Suppressor macrophage (primary cell): ENCODE results near the gene RNF208.

Experiments used
- DNase-seq, 4 experiments: peaks; one replicate each; pipeline ENCODE4 v3.0.0-alpha.2; 2020 to 2022

Gene RNF208

GRCh38 chr9:137175345-137175961 lies 46.6 kb downstream of the RNF208 start:
- no peak for DNase-seq

GRCh38 chr9:137174722-137175293 lies 47.2 kb downstream of the RNF208 start:
- DNase-seq: no peak

DNA sequence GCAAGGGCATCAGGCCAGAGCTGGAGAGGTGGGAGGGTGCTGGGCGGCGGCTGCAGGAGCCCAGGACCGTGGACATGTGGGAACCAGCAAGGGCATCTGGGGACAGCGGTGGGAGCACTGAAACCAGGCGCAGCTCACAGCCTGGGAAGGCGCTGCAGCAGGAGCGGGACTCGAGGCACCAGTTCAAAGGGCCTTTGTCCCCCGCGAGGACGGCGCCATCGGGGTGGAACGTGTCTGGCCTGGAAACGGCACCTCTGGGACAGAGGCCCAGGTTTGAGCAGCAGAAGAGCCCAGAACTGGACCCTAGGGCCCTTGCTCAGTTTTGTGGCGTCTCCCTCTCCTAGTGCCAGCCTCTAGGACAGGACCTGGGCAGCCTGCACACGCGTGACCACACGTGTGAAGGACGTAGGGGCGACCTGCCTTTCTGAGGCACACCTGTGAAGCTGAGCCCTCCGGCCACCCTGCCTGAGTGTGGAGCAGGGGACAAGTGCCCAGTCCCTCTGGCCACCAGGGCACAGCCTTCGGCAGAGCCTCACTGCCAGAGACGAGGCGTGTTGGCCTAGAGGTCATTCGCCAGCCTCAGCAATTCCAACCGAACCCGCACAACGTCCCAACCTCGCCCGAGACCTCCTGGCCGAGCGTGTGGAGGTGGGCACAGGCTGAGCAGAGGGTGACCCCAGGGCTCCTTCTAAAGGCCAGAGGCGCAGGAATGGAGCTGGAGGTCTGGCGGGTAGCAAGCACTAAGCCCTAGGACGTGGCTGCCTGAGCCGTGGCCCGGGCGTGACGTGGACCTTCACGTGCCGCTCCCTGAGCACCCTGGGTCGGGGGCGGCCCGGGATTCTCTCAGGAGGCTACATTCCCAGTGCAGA lies 48.0 kb downstream of the RNF208 start:
- no peak for DNase-seq

DNA sequence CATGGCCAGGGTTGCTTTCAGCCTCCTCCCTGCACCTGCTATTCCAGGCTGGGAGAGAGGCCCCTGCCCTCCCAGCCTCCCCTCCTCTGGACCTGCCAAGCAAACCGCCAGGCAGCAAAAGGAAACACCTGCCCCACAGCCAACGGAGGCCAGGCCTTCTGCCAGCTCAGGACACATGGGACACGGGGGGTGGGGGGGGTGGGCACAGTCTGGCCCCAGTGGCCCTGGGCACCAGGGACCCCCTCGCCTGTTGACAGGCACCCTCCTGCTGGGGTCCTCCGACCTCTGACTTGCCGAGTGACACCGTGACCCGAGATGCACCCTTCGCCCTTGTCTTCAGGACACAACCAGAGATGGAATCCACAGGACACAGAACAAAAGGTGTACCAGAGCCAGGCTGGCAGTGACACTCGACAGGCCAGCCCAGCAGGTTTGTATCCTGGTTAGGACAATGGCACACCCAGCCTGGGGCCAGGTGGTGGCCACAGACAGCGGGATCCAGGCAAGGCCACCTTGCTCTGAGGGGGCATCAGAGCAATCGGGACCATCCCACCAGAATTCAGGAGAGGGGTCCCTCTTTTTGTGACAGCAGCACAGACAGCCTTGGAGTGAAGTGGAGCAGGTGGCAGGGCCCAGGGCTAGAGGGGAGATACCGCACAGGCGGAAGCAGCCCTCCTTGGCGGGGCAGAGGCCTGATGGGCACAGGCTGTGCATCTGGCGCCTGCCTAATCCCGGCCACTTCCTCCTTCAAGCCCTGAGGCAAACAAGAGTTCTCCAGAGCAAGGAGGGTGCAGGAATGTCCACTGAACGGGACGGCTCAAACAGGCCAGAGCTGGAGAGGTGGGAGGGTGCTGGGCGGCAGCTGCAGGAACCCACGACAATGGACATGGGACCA lies 48.9 kb downstream of the RNF208 start:
- no peak for DNase-seq

- DNase-seq: no peak
Measured at GRCh38 chr9:137171149-137171900, 50.7 kb downstream of the RNF208 start.

DNA sequence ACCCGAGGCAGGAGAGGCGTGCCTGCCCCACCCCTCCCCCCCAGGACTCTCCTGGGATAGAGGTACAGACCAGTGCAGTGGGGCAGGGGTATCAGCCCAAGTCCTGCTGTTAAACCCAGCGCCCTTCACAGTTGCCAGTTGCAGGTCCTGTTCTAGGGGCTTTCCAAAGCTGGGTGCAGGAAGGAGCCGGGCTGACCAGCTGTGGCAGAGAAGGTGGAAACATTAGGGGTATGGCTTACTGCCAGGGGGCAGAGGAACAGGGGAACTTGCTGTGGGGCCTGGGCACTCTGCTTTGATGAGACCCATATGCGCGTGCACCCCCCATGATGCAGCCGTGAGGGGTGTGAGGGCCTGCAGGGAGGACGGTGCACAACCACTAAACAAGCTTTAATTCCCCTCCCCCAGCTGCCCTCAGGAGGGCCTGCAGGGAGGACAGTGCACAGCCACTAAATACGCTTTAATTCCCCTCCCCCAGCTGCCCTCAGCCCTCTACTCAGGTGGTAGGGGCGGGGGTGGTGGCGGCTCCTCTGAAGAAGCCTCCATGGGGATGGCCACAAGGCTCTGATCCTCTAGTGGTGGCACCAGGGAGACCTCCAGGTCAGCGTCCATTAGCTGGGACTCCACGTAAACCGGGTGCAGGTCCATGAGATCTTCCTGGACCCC lies 51.4 kb downstream of the RNF208 start:
- DNase-seq: no peak
